Muscle layer of duodenum (tissue), 2 donors: ENCODE measurements around the gene DSCAML1.

ENCODE experiments used
- H3K27ac ChIP-seq: one replicate; pipeline ENCODE4 v1.7.0; 2013; ENCODE audit warnings: mild to moderate bottlenecking, low read length
- H3K27me3 ChIP-seq: one replicate; pipeline ENCODE4 v1.7.0; 2013; ENCODE audit warnings: low read depth, mild to moderate bottlenecking, control low read depth, low read length
- H3K36me3 ChIP-seq, 2 donors: one replicate each; pipeline ENCODE4 v1.7.0; 2013; ENCODE audit warnings: low read length in 2 of 2, control low read depth in 1 of 2, mild to moderate bottlenecking in 1 of 2; ENCODE audit not compliant: insufficient read depth in 2 of 2, control insufficient read depth in 1 of 2
- H3K4me1 ChIP-seq, 2 donors: one replicate each; pipeline ENCODE4 v1.7.0; 2013; ENCODE audit warnings: low read length in 2 of 2, mild to moderate bottlenecking in 2 of 2, control low read depth in 1 of 2, moderate library complexity in 1 of 2; ENCODE audit not compliant: insufficient read depth in 2 of 2, control insufficient read depth in 1 of 2
- H3K4me3 ChIP-seq, 2 donors: one replicate each; pipeline ENCODE4 v1.7.0; 2013; ENCODE audit warnings: low read length in 2 of 2, low read depth in 1 of 2, mild to moderate bottlenecking in 1 of 2
- H3K9me3 ChIP-seq, 2 donors: one replicate each; pipeline ENCODE4 v1.7.0; 2013; ENCODE audit warnings: low read length in 2 of 2, control low read depth in 1 of 2, mild to moderate bottlenecking in 1 of 2; ENCODE audit not compliant: control insufficient read depth in 1 of 2
- donor health status: healthy.

DSCAML1 gene

DNA sequence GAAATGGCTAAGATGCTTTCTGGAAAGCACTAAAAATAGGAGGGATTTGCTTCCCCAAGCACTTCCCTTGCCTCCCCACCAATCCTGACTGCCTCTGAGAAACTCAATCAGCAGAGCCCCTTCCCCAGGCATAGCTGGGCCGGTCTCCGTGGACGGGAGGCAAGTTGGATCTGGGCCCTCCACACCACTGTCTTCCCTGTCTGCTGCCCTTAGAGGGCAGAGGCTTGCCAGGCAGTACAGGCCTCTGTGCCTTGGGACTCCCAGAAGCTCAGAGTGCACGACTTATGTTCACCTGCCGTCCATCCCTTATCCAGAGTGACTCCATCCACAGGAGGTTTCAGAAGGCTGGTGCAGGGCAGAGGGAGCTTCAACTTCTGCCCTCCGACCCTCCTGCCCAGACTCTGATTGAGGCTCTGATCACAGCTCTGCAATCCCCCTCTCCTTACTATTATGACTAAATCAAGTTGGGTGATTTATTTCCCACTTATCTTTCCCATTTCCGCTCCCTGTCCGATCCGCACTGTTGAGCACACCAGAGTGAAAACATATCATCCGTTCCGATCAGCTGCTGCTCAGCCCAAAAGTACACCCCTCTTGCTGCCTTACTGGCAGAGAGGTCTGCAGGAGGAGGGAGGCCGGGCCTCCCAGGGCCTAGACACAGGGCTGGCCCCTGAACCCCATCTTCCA is 71.8 kb downstream of the DSCAML1 start:
- no peaks in the 10 kb centered on the region for H3K36me3 ChIP-seq
- H3K27ac ChIP-seq: no peak overlapping the region

DNA sequence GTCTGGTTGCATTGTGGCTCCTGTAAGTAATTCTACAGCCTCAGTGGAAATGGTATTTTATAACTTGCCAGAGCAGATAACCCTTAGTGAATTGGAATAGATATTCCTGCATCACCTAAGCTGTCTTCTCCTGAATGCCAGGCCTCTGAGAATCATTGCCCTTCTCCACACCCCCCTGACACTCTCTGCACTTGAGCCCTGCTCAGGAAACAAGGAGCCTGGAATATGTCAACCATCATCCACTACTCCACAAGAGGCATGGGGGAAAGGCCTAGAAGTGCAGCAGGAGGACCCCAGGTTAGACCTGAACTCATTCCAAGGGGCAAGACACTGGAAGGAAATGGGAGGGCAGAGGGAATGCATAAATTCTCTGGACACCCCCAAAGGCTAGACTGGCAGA is 72.4 kb downstream of the DSCAML1 start:
- no peaks in the 10 kb centered on the region for H3K36me3 ChIP-seq
- H3K9me3 ChIP-seq: peaks cover 0 to 5% of the 10 kb centered on the region in 2 donors
- no peaks in the 10 kb centered on the region for H3K27me3 ChIP-seq
- H3K27ac ChIP-seq: no peak overlapping the region
- no peak overlapping the region for H3K4me3 ChIP-seq
- H3K4me1 ChIP-seq: peaks cover 0 to 11% of the 10 kb centered on the region in 2 donors

More for the DNA sequence above, 71.8 kb downstream of the DSCAML1 start:
- peaks cover 0 to 5% of the 10 kb centered on the region in 2 donors for H3K9me3 ChIP-seq
- H3K4me1 ChIP-seq: peaks cover 0 to 11% of the 10 kb centered on the region in 2 donors
- no peak overlapping the region for H3K4me3 ChIP-seq
- no peaks in the 10 kb centered on the region for H3K27me3 ChIP-seq

GRCh38 chr11:117724104-117724503 is 72.9 kb downstream of the DSCAML1 start:
- Histone ChIP-seq H3K9me3 (peaks cover 0 to 5% of the 10 kb centered on the region in 2 donors), H3K36me3 (no peaks in the 10 kb centered on the region), H3K4me1 (peaks cover 0 to 11% of the 10 kb centered on the region in 2 donors), H3K27me3 (no peaks in the 10 kb centered on the region), H3K27ac (no peak overlapping the region), H3K4me3 (no peak overlapping the region)

- H3K4me1 ChIP-seq: peaks cover 0 to 11% of the 10 kb centered on the region in 2 donors
- H3K9me3 ChIP-seq: no peaks in the 10 kb centered on the region
- H3K36me3 ChIP-seq: no peaks in the 10 kb centered on the region
- H3K27ac ChIP-seq: no peak overlapping the region
- H3K4me3 ChIP-seq: no peak overlapping the region
- no peaks in the 10 kb centered on the region for H3K27me3 ChIP-seq
These were observed 73.6 kb downstream of the DSCAML1 start for GRCh38 chr11:117723277-117724024.

- Histone ChIP-seq H3K36me3 (no peaks in the 10 kb centered on the region), H3K27ac (no peak overlapping the region), H3K9me3 (no peaks in the 10 kb centered on the region), H3K4me3 (no peak overlapping the region), H3K27me3 (no peaks in the 10 kb centered on the region), H3K4me1 (peaks cover 0 to 14% of the 10 kb centered on the region in 2 donors)
These were observed 74.9 kb downstream of the DSCAML1 start for GRCh38 chr11:117722082-117722481.

DNA sequence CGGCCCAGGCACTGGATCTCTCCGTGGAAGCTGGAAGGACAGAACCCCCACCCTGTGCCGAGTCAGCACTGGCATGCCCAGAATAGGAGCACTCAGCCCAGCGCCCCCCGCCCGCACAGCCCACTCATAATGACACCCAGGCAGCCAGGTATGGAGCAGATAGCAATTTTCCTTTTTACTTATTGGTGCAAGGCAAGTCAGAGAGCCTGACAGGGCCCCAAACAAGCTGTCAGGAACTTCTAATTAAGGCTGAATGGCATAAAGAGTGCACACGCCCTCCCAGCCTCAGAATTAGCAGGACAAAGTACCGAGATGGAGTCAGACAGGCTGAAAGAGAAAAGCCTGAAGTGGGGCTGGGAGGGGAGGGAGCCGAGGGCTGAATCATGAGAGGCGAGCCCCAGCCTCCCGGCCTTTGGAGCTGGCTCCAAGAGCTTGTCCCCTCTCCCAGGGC is 76.9 kb downstream of the DSCAML1 start:
- H3K4me1 ChIP-seq: peaks cover 0 to 14% of the 10 kb centered on the region in 2 donors
- H3K4me3 ChIP-seq: no peak overlapping the region
- no peaks in the 10 kb centered on the region for H3K27me3 ChIP-seq
- H3K27ac ChIP-seq: no peak overlapping the region
- H3K9me3 ChIP-seq: no peaks in the 10 kb centered on the region
- H3K36me3 ChIP-seq: no peaks in the 10 kb centered on the region

GRCh38 chr11:117719480-117719879 is 77.5 kb downstream of the DSCAML1 start:
- H3K9me3 ChIP-seq: no peaks in the 10 kb centered on the region
- peaks cover 0 to 14% of the 10 kb centered on the region in 2 donors for H3K4me1 ChIP-seq
- no peak overlapping the region for H3K4me3 ChIP-seq
- H3K27me3 ChIP-seq: no peaks in the 10 kb centered on the region
- H3K36me3 ChIP-seq: no peaks in the 10 kb centered on the region
- H3K27ac ChIP-seq: no peak overlapping the region

GRCh38 chr11:117717485-117718314 is 79.3 kb downstream of the DSCAML1 start:
- H3K4me3 ChIP-seq: no peak overlapping the region

DNA sequence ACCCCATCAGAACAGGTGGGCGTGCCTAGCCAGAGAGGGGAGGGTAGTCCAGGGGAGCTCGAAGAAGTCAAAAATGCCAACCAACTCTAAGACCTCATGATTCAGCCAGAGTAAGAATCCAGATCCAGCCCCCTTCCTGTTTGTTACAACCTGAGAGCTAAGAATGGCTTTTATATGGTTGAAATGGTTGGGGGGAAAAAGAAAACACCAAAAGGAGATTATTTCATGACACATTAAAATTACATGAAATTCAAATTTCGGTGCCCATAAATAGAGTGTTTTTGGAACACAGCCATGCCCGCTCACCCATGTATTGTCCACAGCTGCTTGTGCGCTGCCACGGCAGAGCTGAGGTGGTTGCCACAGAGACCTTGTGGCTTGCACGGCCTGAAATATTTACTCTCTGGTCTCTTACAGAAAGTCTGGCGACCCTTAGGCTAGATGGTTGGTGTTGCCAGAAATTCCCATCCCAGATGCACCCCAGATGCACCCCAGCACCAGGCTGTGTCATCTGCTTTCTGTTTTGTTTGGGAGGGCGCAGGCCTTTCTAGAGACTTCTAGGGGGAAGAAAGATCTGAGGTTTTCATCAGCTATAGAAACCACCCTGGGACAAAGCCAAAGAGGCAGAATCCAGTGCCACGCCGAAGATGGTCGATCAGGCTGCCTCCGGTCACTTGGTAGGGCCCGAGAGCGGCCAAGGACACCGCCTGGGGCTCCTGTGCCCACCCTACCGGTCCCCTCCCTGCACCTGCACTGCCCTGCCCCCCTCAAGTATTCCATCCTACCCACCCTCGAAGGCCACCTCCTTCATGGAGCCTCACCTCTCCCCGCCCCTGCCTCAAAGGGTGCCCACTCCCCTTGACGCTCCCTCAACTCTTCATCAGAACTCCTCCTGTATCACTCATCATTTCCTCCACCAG is 80.2 kb downstream of the DSCAML1 start:
- Histone ChIP-seq H3K27ac (no peak overlapping the region), H3K4me1 (peaks cover 0 to 3% of the 10 kb centered on the region in 2 donors), H3K27me3 (no peaks in the 10 kb centered on the region), H3K4me3 (no peak overlapping the region), H3K9me3 (no peaks in the 10 kb centered on the region), H3K36me3 (no peaks in the 10 kb centered on the region)

More at GRCh38 chr11:117717485-117718314, 79.3 kb downstream of the DSCAML1 start:
- H3K4me1 ChIP-seq: peaks cover 0 to 3% of the 10 kb centered on the region in 2 donors
- H3K36me3 ChIP-seq: no peaks in the 10 kb centered on the region
- H3K27ac ChIP-seq: no peak overlapping the region
- H3K9me3 ChIP-seq: no peaks in the 10 kb centered on the region
- no peaks in the 10 kb centered on the region for H3K27me3 ChIP-seq

DNA sequence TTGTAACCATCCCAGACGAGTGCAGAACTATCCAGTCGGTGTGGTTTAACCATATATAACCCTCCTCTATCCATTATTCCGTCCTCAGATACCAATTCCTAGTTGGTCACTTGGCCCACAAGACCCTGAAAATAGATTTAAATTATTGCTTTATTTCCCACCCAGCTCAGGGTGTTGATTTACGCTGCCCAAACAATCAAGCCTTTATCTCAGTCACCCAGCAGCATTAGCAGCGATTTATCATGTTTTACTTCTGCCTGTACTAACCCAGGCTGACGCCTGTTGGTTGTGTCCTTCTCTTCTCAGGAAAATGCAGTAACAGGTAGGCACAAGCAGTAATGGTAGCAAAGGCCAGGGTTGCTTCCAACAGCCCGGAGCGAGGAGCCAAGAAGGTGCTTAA is 81.2 kb downstream of the DSCAML1 start:
- H3K27ac ChIP-seq: no peak overlapping the region
- peaks cover 0 to 3% of the 10 kb centered on the region in 2 donors for H3K4me1 ChIP-seq
- no peaks in the 10 kb centered on the region for H3K36me3 ChIP-seq
- no peak overlapping the region for H3K4me3 ChIP-seq
- no peaks in the 10 kb centered on the region for H3K27me3 ChIP-seq
- H3K9me3 ChIP-seq: no peaks in the 10 kb centered on the region
